ENCODE results near the gene TCP11X1.
"Not testable (repeated sequence)": the region's sequence is repeated elsewhere in the genome, so short reads cannot be mapped to it uniquely, and the experiment has no call there.

Gene TCP11X1

DNA sequence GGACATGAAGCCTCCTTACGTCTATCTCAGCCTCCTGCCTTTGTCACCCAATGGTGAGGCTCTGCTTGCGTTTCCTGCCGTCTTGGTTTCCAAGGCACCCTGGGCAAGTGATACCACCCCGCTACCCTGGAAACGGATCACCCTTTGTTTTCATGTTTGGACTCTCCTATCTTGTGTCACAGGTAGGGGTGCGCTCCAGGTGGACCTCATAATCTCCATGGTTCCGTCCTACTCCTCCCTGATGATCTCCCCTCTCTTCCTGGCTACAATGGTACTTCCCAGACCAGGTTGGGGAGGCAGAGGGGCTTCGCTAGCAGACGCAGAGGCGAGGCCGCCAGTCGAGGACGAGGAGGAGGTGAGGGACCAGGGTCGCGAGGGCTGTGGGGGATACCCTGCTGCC lies at the start of gene TCP11X1:
TSS of gene TCP11X1 (plus strand) at position 316 of the 400 bp plus-strand sequence.
- not testable (repeated sequence) for DNase-seq (ENCODE audit: low read depth in 2 of 2)

- no peak for DNase-seq (ENCODE audit: low read depth in 2 of 2)
Measured at GRCh38 chrX:102185967-102186720, 29.0 kb upstream of the TCP11X1 start.

- not testable (repeated sequence) for DNase-seq (ENCODE audit: low read depth in 2 of 2)
Measured at GRCh38 chrX:102207940-102208339, 7.2 kb upstream of the TCP11X1 start.

DNA sequence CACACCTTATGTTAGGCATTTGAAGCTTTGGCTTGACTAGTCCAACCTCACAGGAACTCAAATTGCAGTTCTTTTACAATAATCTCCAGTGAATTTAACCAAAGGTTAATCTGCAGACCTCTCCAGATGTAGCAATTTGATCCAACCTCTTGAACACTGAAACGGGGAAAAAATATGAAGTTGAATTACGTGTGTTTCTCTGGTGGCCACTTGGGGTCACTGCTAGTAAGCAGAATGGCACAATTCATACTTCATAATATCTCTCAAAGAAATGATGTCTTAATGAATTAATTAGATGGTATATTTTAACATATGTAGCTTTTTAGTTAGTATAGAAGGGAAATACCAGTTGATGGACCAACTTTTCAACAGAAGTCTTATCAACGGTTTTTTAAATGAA lies 1.4 kb downstream of the TCP11X1 start:
- not testable (repeated sequence) for DNase-seq (ENCODE audit: low read depth in 2 of 2)

DNA sequence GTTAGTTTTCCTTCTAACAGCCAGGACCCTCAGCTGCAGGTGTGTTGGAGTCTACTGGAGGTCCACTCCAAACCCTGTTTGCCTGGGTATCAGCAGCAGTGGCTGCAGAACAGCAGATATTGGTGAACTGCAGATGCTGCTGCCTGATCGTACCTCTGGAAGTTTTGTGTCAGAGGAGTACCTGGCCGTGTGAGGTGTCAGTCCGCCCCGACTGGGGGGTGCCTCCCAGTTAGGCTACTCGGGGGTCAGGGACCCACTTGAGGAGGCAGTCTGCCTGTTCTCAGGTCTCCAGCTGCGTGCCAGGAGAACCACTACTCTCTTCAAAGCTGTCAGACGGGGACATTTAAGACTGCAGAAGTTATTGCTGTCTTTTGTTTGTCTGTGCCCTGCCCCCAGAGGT lies 20.6 kb downstream of the TCP11X1 start:
- not testable (repeated sequence) for DNase-seq (ENCODE audit: low read depth in 2 of 2)

GRCh38 chrX:102240265-102240664 lies 25.2 kb downstream of the TCP11X1 start:
- not testable (repeated sequence) for DNase-seq (ENCODE audit: low read depth in 2 of 2)

DNA sequence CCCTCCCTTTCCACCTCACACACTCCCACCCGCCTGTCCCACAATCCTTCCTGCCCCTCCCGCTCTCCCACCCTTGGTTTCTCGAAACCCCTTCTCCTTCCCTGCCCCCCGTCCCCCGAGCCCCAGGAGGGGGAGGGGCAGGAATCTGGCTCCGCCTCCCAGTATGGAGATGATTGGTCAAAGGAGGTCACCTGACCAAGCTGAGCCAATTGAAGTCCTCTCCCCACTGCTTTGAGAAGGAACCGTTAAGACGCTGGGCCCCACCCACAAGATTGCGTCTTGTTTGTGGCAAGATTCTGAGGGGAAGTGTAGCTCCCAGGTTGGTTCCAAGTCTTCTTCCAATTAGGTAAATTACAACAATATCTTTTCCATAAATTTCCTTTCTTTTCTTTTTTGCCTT lies 31.8 kb downstream of the TCP11X1 start, which contains the start of gene NXF2:
TSS of gene NXF2 (plus strand) at position 275 of the 400 bp plus-strand sequence. CDS start 59,912 bp downstream, outside the sequence.
- not testable (repeated sequence) for DNase-seq (ENCODE audit: low read depth in 2 of 2)

GRCh38 chrX:102272231-102272630 lies 57.1 kb downstream of the TCP11X1 start:
- DNase-seq (ENCODE audit: low read depth in 2 of 2) = not testable (repeated sequence)
